T-helper 2 cell treated with Interferon-gamma antibody and Interleukin-4, amounts not matched to agents 5 μg/mL and 100 μg/mL, for 36 hours (primary cell): ENCODE results near the gene FBXL13.
"Not testable (repeated sequence)": the region's sequence is repeated elsewhere in the genome, so short reads cannot be mapped to it uniquely, and the experiment has no call there.

ENCODE experiments used
- DNase-seq: peaks from one replicate; pipeline ENCODE4 v3.0.0; 2021; ENCODE audit warnings: low spot score
- H3K27ac Mint-ChIP-seq: one replicate; pipeline ENCODE4 v1.8.0; 2021; ENCODE audit warnings: mild to moderate bottlenecking, mixed read lengths
- H3K27me3 Mint-ChIP-seq: one replicate; pipeline ENCODE4 v1.8.0; 2021; ENCODE audit warnings: low read depth, mixed read lengths
- H3K36me3 Mint-ChIP-seq: one replicate; pipeline ENCODE4 v1.8.0; 2021; ENCODE audit warnings: low read depth, mixed read lengths
- H3K4me1 Mint-ChIP-seq: one replicate; pipeline ENCODE4 v1.8.0; 2021; ENCODE audit warnings: low read depth, mixed read lengths
- H3K4me3 Mint-ChIP-seq: one replicate; pipeline ENCODE4 v1.8.0; 2022; ENCODE audit warnings: mild to moderate bottlenecking, moderate library complexity, mixed read lengths
- H3K9me3 Mint-ChIP-seq: one replicate; pipeline ENCODE4 v1.8.0; 2021; ENCODE audit warnings: mixed read lengths

Gene FBXL13

DNA sequence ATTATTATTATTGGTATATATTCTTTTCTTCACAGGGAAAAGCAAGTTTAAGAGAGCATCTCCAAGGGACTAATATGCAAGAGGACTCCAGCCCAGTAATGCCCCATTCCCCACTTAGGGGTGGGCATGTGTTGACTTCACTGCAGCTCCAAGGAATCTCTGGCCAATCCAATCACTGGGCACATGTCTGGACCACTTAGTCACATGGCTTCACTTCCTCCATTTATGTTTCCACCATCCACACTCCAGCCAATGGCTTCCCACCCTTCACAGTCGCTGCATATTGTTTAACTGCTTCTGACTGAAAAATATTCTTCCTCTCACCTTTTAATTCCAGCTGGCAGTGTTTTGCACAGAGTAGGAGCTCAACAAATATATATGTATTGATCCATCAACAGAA is 43.6 kb downstream of the FBXL13 start:
- Mint-ChIP-seq H3K27ac (no peak overlapping the region), H3K27me3 (peaks cover 4% of the 10 kb centered on the region), H3K4me1 (no peaks in the 10 kb centered on the region), H3K4me3 (no peak overlapping the region), H3K36me3 (no peaks in the 10 kb centered on the region), H3K9me3 (no peaks in the 10 kb centered on the region)
- no peak for DNase-seq

DNA sequence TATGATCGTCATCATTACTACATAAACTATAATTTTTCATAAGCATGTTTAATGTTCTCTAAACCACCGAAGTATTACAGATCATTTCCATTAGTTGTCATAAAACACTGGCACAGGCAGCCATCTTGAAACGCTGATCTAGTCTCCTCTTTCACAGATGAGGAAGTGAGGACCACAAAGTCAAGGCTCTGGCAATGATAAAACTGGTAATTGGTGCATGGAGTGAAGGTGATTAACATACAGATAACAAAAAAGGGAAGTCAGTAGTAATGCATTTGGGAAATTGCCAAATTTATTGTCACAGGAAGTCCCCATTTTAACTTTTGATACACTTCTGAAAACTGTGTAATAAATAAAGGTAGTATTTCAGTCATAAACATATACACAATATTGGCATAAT is 49.3 kb downstream of the FBXL13 start:
- no peak overlapping the region for H3K4me3 Mint-ChIP-seq
- DNase-seq = no peak
- no peaks in the 10 kb centered on the region for H3K36me3 Mint-ChIP-seq
- H3K4me1 Mint-ChIP-seq = no peaks in the 10 kb centered on the region
- no peak overlapping the region for H3K27ac Mint-ChIP-seq
- H3K9me3 Mint-ChIP-seq = peaks cover 6% of the 10 kb centered on the region
- H3K27me3 Mint-ChIP-seq = no peaks in the 10 kb centered on the region

- not testable (repeated sequence) for H3K36me3 Mint-ChIP-seq, H3K27me3 Mint-ChIP-seq, DNase-seq, H3K4me3 Mint-ChIP-seq, H3K4me1 Mint-ChIP-seq, H3K9me3 Mint-ChIP-seq, H3K27ac Mint-ChIP-seq
Measured at GRCh38 chr7:103023578-103023977, 51.0 kb downstream of the FBXL13 start.

- DNase-seq, H3K4me1 Mint-ChIP-seq, H3K27ac Mint-ChIP-seq, H3K36me3 Mint-ChIP-seq, H3K4me3 Mint-ChIP-seq, H3K27me3 Mint-ChIP-seq: not testable (repeated sequence)
- H3K9me3 Mint-ChIP-seq = peaks cover 13% of the 10 kb centered on the region
Measured at GRCh38 chr7:103021490-103021889, 53.1 kb downstream of the FBXL13 start.

DNA sequence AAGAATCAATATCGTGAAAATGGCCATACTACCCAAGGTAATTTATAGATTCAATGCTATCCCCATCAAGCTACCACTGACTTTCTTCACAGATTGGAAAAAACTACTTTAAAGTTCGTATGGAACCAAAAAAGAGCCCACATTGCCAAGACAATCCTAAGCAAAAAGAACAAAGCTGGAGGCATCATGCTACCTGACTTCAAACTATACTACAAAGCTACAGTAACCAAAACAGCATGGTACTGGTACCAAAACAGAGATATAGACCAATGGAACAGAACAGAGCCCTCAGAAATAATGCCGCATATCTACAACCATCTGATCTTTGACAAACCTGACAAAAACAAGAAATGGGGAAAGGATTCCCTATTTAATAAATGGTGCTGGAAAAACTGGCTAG is 53.7 kb downstream of the FBXL13 start:
- H3K36me3 Mint-ChIP-seq, H3K27ac Mint-ChIP-seq, H3K4me3 Mint-ChIP-seq, H3K27me3 Mint-ChIP-seq, DNase-seq, H3K4me1 Mint-ChIP-seq: not testable (repeated sequence)
- H3K9me3 Mint-ChIP-seq = peaks cover 13% of the 10 kb centered on the region

- H3K36me3 Mint-ChIP-seq, DNase-seq, H3K27me3 Mint-ChIP-seq, H3K4me3 Mint-ChIP-seq, H3K27ac Mint-ChIP-seq, H3K4me1 Mint-ChIP-seq: not testable (repeated sequence)
- peaks cover 13% of the 10 kb centered on the region for H3K9me3 Mint-ChIP-seq
Measured at GRCh38 chr7:103018295-103018694, 56.3 kb downstream of the FBXL13 start.

GRCh38 chr7:103011650-103012049 is 62.9 kb downstream of the FBXL13 start:
- no peak for DNase-seq
- no peak overlapping the region for H3K4me3 Mint-ChIP-seq
- H3K9me3 Mint-ChIP-seq = no peaks in the 10 kb centered on the region
- no peak overlapping the region for H3K27ac Mint-ChIP-seq
- H3K36me3 Mint-ChIP-seq = no peaks in the 10 kb centered on the region
- H3K4me1 Mint-ChIP-seq = no peaks in the 10 kb centered on the region
- H3K27me3 Mint-ChIP-seq = no peaks in the 10 kb centered on the region

DNA sequence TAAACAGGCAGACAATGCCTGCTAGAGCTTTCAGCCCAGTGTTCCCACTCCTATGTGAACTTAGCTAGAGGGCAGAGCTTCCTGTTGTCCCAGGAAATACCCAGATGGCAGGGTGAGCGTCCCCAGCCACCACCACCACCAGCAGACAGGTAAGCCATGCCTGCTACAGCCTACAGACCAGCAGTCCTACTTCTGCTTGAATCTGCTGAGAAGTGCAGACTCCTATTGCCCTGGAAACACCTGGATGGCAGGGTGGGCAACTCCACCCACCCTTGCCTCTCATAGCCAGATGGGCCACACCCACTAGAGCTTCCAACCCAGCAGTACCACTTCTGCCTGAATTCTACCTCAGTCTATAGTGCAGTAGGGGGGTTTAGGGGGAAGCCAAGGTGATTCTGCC is 64.4 kb downstream of the FBXL13 start:
- no peak overlapping the region for H3K27ac Mint-ChIP-seq
- no peak overlapping the region for H3K4me3 Mint-ChIP-seq
- no peaks in the 10 kb centered on the region for H3K36me3 Mint-ChIP-seq
- H3K27me3 Mint-ChIP-seq = no peaks in the 10 kb centered on the region
- H3K4me1 Mint-ChIP-seq = no peaks in the 10 kb centered on the region
- DNase-seq = no peak
- peaks cover 4% of the 10 kb centered on the region for H3K9me3 Mint-ChIP-seq

- Mint-ChIP-seq H3K9me3 (peaks cover 4% of the 10 kb centered on the region), H3K4me3 (no peak overlapping the region), H3K4me1 (no peaks in the 10 kb centered on the region), H3K27me3 (no peaks in the 10 kb centered on the region), H3K27ac (no peak overlapping the region), H3K36me3 (no peaks in the 10 kb centered on the region)
- DNase-seq = no peak
Measured at GRCh38 chr7:103009466-103010185, 65.0 kb downstream of the FBXL13 start.

- no peaks in the 10 kb centered on the region for H3K4me1 Mint-ChIP-seq
- no peak overlapping the region for H3K4me3 Mint-ChIP-seq
- no peaks in the 10 kb centered on the region for H3K36me3 Mint-ChIP-seq
- H3K27me3 Mint-ChIP-seq = peaks cover 5% of the 10 kb centered on the region
- no peak overlapping the region for H3K27ac Mint-ChIP-seq
- no peak for DNase-seq
- H3K9me3 Mint-ChIP-seq = peaks cover 23% of the 10 kb centered on the region
Measured at GRCh38 chr7:103003004-103003403, 71.6 kb downstream of the FBXL13 start.

DNA sequence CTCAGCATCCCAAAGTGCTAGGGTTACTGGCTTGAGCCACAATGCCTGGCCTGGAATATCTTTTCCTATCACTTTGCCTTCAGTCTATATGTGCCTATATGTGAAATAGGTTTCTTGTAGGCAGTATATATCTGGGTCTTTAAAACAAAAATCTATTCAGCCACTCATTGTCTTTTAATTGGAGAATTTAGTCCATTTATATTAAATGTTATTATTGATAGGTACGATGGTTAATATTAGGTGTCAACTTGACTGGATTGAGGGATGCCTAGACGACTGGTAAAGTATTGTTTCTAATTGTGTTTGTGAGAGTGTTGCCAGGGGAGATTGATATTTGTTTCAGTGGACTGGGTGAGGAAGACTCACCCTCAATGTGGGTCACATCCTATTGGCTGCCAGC is 73.4 kb downstream of the FBXL13 start:
- peaks cover 5% of the 10 kb centered on the region for H3K27me3 Mint-ChIP-seq
- H3K36me3 Mint-ChIP-seq = no peaks in the 10 kb centered on the region
- no peak overlapping the region for H3K4me3 Mint-ChIP-seq
- H3K9me3 Mint-ChIP-seq = peaks cover 22% of the 10 kb centered on the region
- H3K27ac Mint-ChIP-seq = no peak overlapping the region
- H3K4me1 Mint-ChIP-seq = no peaks in the 10 kb centered on the region
- DNase-seq = no peak

DNA sequence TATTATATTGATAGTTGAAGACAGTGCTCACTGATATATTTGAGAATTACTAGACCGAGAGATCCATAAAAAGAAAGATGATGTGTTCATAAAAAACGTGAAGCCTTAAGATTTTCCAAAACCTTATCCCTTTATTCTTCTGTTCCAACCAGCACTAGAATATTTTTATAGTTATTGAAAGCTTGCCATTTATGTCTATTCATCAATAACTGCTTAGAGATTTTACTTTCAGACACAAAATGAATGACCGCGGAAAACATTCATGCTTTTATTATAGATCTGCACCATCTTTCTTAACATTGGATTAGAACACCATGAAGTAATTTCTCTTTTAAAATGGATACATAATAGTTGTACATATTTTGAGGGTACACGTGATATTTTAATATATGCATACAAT is 77.6 kb downstream of the FBXL13 start:
- DNase-seq = no peak
- no peak overlapping the region for H3K27ac Mint-ChIP-seq
- peaks cover 7% of the 10 kb centered on the region for H3K9me3 Mint-ChIP-seq
- no peak overlapping the region for H3K4me3 Mint-ChIP-seq
- peaks cover 5% of the 10 kb centered on the region for H3K27me3 Mint-ChIP-seq
- H3K4me1 Mint-ChIP-seq = no peaks in the 10 kb centered on the region
- no peaks in the 10 kb centered on the region for H3K36me3 Mint-ChIP-seq

DNA sequence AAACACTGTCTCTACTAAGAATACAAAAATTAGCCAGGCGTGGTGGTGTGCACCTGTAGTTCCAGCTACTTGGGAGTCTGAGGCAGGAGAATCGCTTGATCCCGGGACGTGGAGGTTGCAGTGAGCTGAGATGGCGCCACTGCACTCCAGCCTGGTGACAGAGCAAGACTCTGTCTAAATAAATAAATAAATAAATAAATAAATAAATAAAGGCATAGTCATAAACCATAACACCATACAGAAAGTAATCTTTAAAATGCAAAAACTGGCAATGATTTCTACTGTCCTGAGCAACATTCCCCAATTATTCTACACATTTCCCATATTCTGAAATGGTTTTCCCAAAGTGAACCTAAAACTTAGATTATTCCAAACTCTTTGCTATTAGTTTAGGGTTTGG is 79.0 kb downstream of the FBXL13 start:
- H3K9me3 Mint-ChIP-seq, H3K36me3 Mint-ChIP-seq, H3K27ac Mint-ChIP-seq, H3K27me3 Mint-ChIP-seq, DNase-seq, H3K4me1 Mint-ChIP-seq, H3K4me3 Mint-ChIP-seq: not testable (repeated sequence)

GRCh38 chr7:102994567-102994966 is 80.0 kb downstream of the FBXL13 start:
- Mint-ChIP-seq H3K27ac (no peak overlapping the region), H3K4me3 (no peak overlapping the region)

DNA sequence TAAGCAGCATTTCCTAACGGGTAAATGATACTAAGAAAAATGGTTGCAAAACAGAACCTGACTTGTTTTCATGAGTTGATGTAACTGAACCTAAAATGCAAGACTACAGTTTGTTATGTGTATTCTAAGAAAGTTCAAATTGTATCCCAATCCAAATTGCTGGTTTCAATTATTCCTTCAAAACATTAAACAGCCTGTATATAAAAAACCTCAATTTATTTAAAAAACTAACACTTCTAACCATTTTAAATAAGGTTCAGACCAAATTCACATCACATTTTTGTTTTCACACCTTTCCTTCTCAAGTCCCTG is 80.9 kb downstream of the FBXL13 start:
- Mint-ChIP-seq H3K4me3 (no peak overlapping the region), H3K9me3 (no peaks in the 10 kb centered on the region), H3K36me3 (no peaks in the 10 kb centered on the region), H3K4me1 (no peaks in the 10 kb centered on the region), H3K27me3 (no peaks in the 10 kb centered on the region), H3K27ac (no peak overlapping the region)
- DNase-seq = no peak

More at GRCh38 chr7:102994567-102994966, 80.0 kb downstream of the FBXL13 start:
- H3K36me3 Mint-ChIP-seq = no peaks in the 10 kb centered on the region
- no peaks in the 10 kb centered on the region for H3K4me1 Mint-ChIP-seq
- DNase-seq = no peak
- peaks cover 2% of the 10 kb centered on the region for H3K27me3 Mint-ChIP-seq
- no peaks in the 10 kb centered on the region for H3K9me3 Mint-ChIP-seq
